Measurements from ENCODE around the gene FAM163B.

Gene FAM163B

DNA sequence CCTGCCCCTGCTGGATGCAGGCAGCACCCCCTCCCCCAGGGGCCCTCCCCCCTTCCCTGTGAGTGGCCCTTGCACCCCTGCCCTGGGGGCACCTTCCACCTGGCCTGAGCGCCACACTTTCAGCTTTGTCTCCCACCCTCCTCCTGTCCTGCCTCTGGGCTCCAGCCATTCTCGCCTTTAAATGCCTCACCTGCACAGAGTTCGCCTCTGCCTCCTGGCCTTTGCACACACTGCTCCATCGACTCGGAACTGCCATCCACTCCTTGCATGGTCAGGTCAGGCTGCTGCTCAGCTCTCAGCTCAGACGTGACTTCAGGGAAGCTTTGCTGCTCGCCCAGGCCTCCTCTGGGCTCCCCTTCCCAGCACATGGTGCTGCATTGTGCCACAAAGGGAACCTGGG is 10.2 kb downstream of the FAM163B start:
- no peak overlapping the region for H3K4me3 ChIP-seq (ENCODE audit: low read depth, low read length)
- H3K36me3 ChIP-seq (ENCODE audit: control insufficient read depth in 1 of 2, insufficient read depth in 2 of 2, low read length in 2 of 2), result no peaks in the 10 kb centered on the region
- H4K8ac ChIP-seq (ENCODE audit: low read depth, low read length), result no peak overlapping the region
- no peak overlapping the region for H3K23ac ChIP-seq (ENCODE audit: low read length)
- H3K27me3 ChIP-seq (ENCODE audit: insufficient read depth, low read length), result no peaks in the 10 kb centered on the region
- H4K12ac ChIP-seq (ENCODE audit: low read depth, low read length), result no peak overlapping the region
- H2BK12ac ChIP-seq (ENCODE audit: low read length), result no peak overlapping the region
- no peak overlapping the region for H4K91ac ChIP-seq (ENCODE audit: low read depth, low read length)
- no peak overlapping the region for H2AFZ ChIP-seq (ENCODE audit: insufficient read depth, low read length, poor library complexity)
- no peak for DNase-seq
- H3K4me1 ChIP-seq (ENCODE audit: control insufficient read depth in 1 of 2, insufficient read depth in 2 of 2, low read length in 2 of 2), result no peaks in the 10 kb centered on the region
- peaks cover 37% of the 10 kb centered on the region for H3K9me3 ChIP-seq (ENCODE audit: insufficient read depth, low read depth, low read length)
- no peak overlapping the region for H3K4me2 ChIP-seq (ENCODE audit: low read length)
- no peak overlapping the region for H3K4ac ChIP-seq (ENCODE audit: low read depth, low read length)
- H3K18ac ChIP-seq (ENCODE audit: low read length), result no peak overlapping the region
- no peak overlapping the region for H2AK5ac ChIP-seq (ENCODE audit: low read length)
- H3K27ac ChIP-seq (ENCODE audit: low read depth, low read length), result no peak overlapping the region
- no peak overlapping the region for H3K9ac ChIP-seq (ENCODE audit: low read length)
- no peaks in the 10 kb centered on the region for H3K79me1 ChIP-seq (ENCODE audit: low read length)
- no peak overlapping the region for H2BK5ac ChIP-seq (ENCODE audit: low read depth, low read length, poor library complexity)
- no CpG with 5 or more reads among the region's 7 CpGs for WGBS (ENCODE audit: extremely low coverage, insufficient coverage, insufficient read length)
- no peak overlapping the region for H2BK120ac ChIP-seq (ENCODE audit: insufficient read depth, low read length, poor library complexity)
- H3K14ac ChIP-seq (ENCODE audit: low read length), result no peak overlapping the region
- no peaks in the 10 kb centered on the region for H3K79me2 ChIP-seq (ENCODE audit: control insufficient read depth, insufficient read depth, low read length, poor library complexity)

DNA sequence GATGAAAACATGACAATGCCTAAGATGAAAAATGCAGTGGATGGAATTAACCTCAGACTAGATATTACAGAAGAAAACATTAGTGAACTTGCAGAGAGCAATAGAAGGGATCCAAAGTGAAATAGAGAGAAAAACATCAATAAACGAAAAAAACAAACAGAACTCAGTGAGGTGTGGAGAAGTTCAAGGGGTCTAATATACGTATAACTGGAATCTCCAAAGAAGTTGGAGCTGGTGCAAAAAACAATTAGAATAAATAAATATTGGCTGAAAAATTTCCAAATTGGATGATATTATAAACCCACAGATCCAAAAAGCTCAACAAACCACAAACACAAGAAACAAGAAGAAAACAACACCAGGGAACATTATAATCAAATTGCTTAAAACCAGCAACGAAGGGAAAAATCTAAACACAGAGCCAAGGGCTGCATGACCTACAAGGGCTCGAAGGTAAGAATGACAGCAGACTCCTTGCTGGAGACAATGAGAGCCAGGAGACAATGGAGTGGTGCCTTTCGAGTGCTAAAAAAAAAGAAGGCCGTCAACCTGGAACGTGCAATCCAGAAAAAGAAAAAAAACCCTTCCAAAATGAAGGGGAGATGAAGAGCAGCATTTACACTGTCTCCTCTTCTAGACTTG is 11.8 kb downstream of the FAM163B start:
- no CpG with 5 or more reads among the region's 7 CpGs for WGBS (ENCODE audit: extremely low coverage, insufficient coverage, insufficient read length)
- H2BK120ac ChIP-seq (ENCODE audit: insufficient read depth, low read length, poor library complexity), result no peak overlapping the region

DNA sequence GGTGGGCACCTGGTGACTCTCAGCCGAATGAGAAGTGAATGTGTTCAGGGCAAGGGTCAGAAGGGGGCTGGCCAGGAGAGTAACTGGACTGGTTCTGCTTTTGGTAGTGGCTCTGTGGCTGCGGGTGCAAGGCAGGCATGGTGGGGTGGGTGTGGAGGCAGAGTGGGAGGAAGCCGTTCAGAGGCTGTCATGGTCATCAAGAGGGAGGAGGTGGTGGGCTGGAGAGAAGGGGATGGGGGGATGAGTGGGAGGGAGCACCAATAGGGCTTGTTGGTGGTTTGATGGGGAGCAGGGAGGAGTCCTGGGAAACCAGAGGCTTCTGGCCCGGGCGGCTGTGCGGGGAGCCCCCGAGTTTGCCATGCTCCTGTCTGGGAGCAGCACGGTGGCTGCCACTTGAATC is 13.3 kb downstream of the FAM163B start:
- H2BK120ac ChIP-seq (ENCODE audit: insufficient read depth, low read length, poor library complexity), result no peak overlapping the region
- H2AFZ ChIP-seq (ENCODE audit: insufficient read depth, low read length, poor library complexity), result no peak overlapping the region
- H3K4me2 ChIP-seq (ENCODE audit: low read length), result no peak overlapping the region
- no peak overlapping the region for H4K8ac ChIP-seq (ENCODE audit: low read depth, low read length)
- H3K36me3 ChIP-seq (ENCODE audit: control insufficient read depth in 1 of 2, insufficient read depth in 2 of 2, low read length in 2 of 2), result no peaks in the 10 kb centered on the region
- H3K79me1 ChIP-seq (ENCODE audit: low read length), result no peaks in the 10 kb centered on the region
- DNase-seq, result no peak
- H4K12ac ChIP-seq (ENCODE audit: low read depth, low read length), result no peak overlapping the region
- H2BK5ac ChIP-seq (ENCODE audit: low read depth, low read length, poor library complexity), result no peak overlapping the region
- no peak overlapping the region for H3K4ac ChIP-seq (ENCODE audit: low read depth, low read length)
- H3K23ac ChIP-seq (ENCODE audit: low read length), result no peak overlapping the region
- H3K4me3 ChIP-seq (ENCODE audit: low read depth, low read length), result no peak overlapping the region
- no peak overlapping the region for H2AK5ac ChIP-seq (ENCODE audit: low read length)
- H3K9ac ChIP-seq (ENCODE audit: low read length), result no peak overlapping the region
- no peak overlapping the region for H3K18ac ChIP-seq (ENCODE audit: low read length)
- no peaks in the 10 kb centered on the region for H3K27me3 ChIP-seq (ENCODE audit: insufficient read depth, low read length)
- H3K79me2 ChIP-seq (ENCODE audit: control insufficient read depth, insufficient read depth, low read length, poor library complexity), result no peaks in the 10 kb centered on the region
- no CpG with 5 or more reads among the region's 8 CpGs for WGBS (ENCODE audit: extremely low coverage, insufficient coverage, insufficient read length)
- no peak overlapping the region for H2BK12ac ChIP-seq (ENCODE audit: low read length)
- no peak overlapping the region for H3K27ac ChIP-seq (ENCODE audit: low read depth, low read length)
- H3K14ac ChIP-seq (ENCODE audit: low read length), result no peak overlapping the region
- H3K4me1 ChIP-seq (ENCODE audit: control insufficient read depth in 1 of 2, insufficient read depth in 2 of 2, low read length in 2 of 2), result no peaks in the 10 kb centered on the region
- H4K91ac ChIP-seq (ENCODE audit: low read depth, low read length), result no peak overlapping the region
- H3K9me3 ChIP-seq (ENCODE audit: insufficient read depth, low read depth, low read length), result peaks cover 37% of the 10 kb centered on the region

More for the DNA sequence above, 11.8 kb downstream of the FAM163B start:
- Histone ChIP-seq H3K18ac (ENCODE audit: low read length) (no peak overlapping the region), H3K79me1 (ENCODE audit: low read length) (no peaks in the 10 kb centered on the region), H4K12ac (ENCODE audit: low read depth, low read length) (no peak overlapping the region), H3K27me3 (ENCODE audit: insufficient read depth, low read length) (no peaks in the 10 kb centered on the region), H2AFZ (ENCODE audit: insufficient read depth, low read length, poor library complexity) (no peak overlapping the region), H3K79me2 (ENCODE audit: control insufficient read depth, insufficient read depth, low read length, poor library complexity) (no peaks in the 10 kb centered on the region), H3K4me3 (ENCODE audit: low read depth, low read length) (no peak overlapping the region), H3K4me2 (ENCODE audit: low read length) (no peak overlapping the region), H3K9me3 (ENCODE audit: insufficient read depth, low read depth, low read length) (peaks cover 37% of the 10 kb centered on the region), H3K4ac (ENCODE audit: low read depth, low read length) (no peak overlapping the region), H3K27ac (ENCODE audit: low read depth, low read length) (no peak overlapping the region), H4K91ac (ENCODE audit: low read depth, low read length) (no peak overlapping the region), H2AK5ac (ENCODE audit: low read length) (no peak overlapping the region), H3K4me1 (ENCODE audit: control insufficient read depth in 1 of 2, insufficient read depth in 2 of 2, low read length in 2 of 2) (no peaks in the 10 kb centered on the region), H3K14ac (ENCODE audit: low read length) (no peak overlapping the region), H3K9ac (ENCODE audit: low read length) (no peak overlapping the region), H3K36me3 (ENCODE audit: control insufficient read depth in 1 of 2, insufficient read depth in 2 of 2, low read length in 2 of 2) (no peaks in the 10 kb centered on the region), H2BK12ac (ENCODE audit: low read length) (no peak overlapping the region), H4K8ac (ENCODE audit: low read depth, low read length) (no peak overlapping the region), H2BK5ac (ENCODE audit: low read depth, low read length, poor library complexity) (no peak overlapping the region), H3K23ac (ENCODE audit: low read length) (no peak overlapping the region)
- no peak for DNase-seq

DNA sequence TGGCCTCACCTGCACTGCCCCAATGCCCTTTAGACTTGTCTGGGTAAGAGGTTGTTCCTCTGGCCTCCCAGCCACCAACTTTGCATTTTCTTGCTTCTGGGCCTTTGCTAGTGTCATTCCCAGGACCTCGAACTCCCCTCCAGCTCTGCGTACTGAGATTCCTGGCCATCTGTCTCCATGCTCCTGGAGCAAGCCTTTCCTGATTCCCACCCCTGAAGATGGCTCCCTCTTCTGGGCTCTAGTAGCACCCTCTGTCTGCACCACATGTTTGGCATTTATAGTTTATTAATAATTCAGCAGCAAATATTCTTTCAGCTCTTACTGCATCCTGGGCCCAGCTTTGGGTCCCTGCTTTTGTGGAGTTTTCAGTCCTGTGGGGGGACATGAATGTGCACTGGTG is 14.9 kb downstream of the FAM163B start:
- H3K79me1 ChIP-seq (ENCODE audit: low read length), result no peaks in the 10 kb centered on the region
- H2BK120ac ChIP-seq (ENCODE audit: insufficient read depth, low read length, poor library complexity), result no peak overlapping the region
- no CpG with 5 or more reads among the region's 2 CpGs for WGBS (ENCODE audit: extremely low coverage, insufficient coverage, insufficient read length)
- H3K4ac ChIP-seq (ENCODE audit: low read depth, low read length), result no peak overlapping the region
- no peak overlapping the region for H3K9ac ChIP-seq (ENCODE audit: low read length)
- H3K14ac ChIP-seq (ENCODE audit: low read length), result no peak overlapping the region
- no peak overlapping the region for H3K23ac ChIP-seq (ENCODE audit: low read length)
- H3K9me3 ChIP-seq (ENCODE audit: insufficient read depth, low read depth, low read length), result peaks cover 27% of the 10 kb centered on the region
- H3K4me3 ChIP-seq (ENCODE audit: low read depth, low read length), result no peak overlapping the region
- H3K4me1 ChIP-seq (ENCODE audit: control insufficient read depth in 1 of 2, insufficient read depth in 2 of 2, low read length in 2 of 2), result no peaks in the 10 kb centered on the region
- H2AK5ac ChIP-seq (ENCODE audit: low read length), result no peak overlapping the region
- H3K36me3 ChIP-seq (ENCODE audit: control insufficient read depth in 1 of 2, insufficient read depth in 2 of 2, low read length in 2 of 2), result no peaks in the 10 kb centered on the region
- H2BK12ac ChIP-seq (ENCODE audit: low read length), result no peak overlapping the region
- no peak overlapping the region for H3K18ac ChIP-seq (ENCODE audit: low read length)
- no peaks in the 10 kb centered on the region for H3K79me2 ChIP-seq (ENCODE audit: control insufficient read depth, insufficient read depth, low read length, poor library complexity)
- DNase-seq, result no peak
- no peak overlapping the region for H3K4me2 ChIP-seq (ENCODE audit: low read length)
- H3K27ac ChIP-seq (ENCODE audit: low read depth, low read length), result no peak overlapping the region
- H4K91ac ChIP-seq (ENCODE audit: low read depth, low read length), result no peak overlapping the region
- H3K27me3 ChIP-seq (ENCODE audit: insufficient read depth, low read length), result no peaks in the 10 kb centered on the region
- no peak overlapping the region for H2BK5ac ChIP-seq (ENCODE audit: low read depth, low read length, poor library complexity)
- no peak overlapping the region for H4K12ac ChIP-seq (ENCODE audit: low read depth, low read length)
- no peak overlapping the region for H2AFZ ChIP-seq (ENCODE audit: insufficient read depth, low read length, poor library complexity)
- no peak overlapping the region for H4K8ac ChIP-seq (ENCODE audit: low read depth, low read length)

Data from trophoblast cell (in vitro differentiated cells and primary cell).